Measurements from ENCODE around the gene NRP1. TPM values are rescaled to one million over a fixed set of nuclear protein-coding genes. Genes with fewer than 3 reads are reported as not detected.

The NRP1 gene
- total RNA-seq, 1 donor from 2014 or later: not detected

- TF ChIP-seq, protein P1, sequence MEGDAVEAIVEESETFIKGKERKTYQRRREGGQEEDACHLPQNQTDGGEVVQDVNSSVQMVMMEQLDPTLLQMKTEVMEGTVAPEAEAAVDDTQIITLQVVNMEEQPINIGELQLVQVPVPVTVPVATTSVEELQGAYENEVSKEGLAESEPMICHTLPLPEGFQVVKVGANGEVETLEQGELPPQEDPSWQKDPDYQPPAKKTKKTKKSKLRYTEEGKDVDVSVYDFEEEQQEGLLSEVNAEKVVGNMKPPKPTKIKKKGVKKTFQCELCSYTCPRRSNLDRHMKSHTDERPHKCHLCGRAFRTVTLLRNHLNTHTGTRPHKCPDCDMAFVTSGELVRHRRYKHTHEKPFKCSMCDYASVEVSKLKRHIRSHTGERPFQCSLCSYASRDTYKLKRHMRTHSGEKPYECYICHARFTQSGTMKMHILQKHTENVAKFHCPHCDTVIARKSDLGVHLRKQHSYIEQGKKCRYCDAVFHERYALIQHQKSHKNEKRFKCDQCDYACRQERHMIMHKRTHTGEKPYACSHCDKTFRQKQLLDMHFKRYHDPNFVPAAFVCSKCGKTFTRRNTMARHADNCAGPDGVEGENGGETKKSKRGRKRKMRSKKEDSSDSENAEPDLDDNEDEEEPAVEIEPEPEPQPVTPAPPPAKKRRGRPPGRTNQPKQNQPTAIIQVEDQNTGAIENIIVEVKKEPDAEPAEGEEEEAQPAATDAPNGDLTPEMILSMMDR (IDR thresholded peaks at IDR 0.05): no peak
- Mint-ChIP-seq H3K4me1 (peaks cover 2% of the 10 kb centered on the region), H3K36me3 (ENCODE audit: low read depth) (no peaks in the 10 kb centered on the region), H3K27me3 (peaks cover 15% of the 10 kb centered on the region), H3K4me3 (no peak overlapping the region), H3K27ac (no peak overlapping the region), H3K9me3 (no peaks in the 10 kb centered on the region)
- CTCF ChIA-PET: no interaction called here
- DNase-seq (no peak), ATAC-seq (ENCODE audit: low read depth) (no peak)
- POLR2A ChIA-PET: no interaction called here
- intact Hi-C loops (cut with micrococcal nuclease): no loop called here
These were observed 144.1 kb downstream of the NRP1 start for GRCh38 chr10:33190406-33190805.

DNA sequence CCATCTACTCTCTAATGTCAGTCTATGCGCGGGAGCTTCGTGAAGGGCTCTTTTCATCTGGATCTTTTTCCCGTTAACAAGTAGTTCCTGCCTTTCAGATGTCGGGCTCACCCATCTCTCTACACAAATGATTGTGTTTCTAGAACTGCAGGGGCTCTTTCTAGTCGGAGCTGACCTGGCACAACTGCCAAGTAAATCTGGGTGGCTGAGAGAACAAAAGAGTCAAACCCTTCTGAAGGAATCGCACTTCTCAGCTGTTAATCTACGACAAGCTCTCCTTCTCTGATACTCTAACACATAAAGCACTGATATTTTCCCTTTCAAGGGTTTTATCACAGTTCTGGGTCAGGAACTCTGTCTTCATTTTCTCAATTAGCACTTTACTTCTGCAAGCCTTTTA is 144.7 kb downstream of the NRP1 start:
- intact Hi-C loops (cut with micrococcal nuclease): no loop called here
- peaks cover 2% of the 10 kb centered on the region for H3K4me1 Mint-ChIP-seq
- POLR2A ChIA-PET: no interaction called here
- CTCF ChIA-PET: no interaction called here
- ATAC-seq (ENCODE audit: low read depth) (no peak), DNase-seq (no peak)
- H3K36me3 Mint-ChIP-seq (ENCODE audit: low read depth): no peaks in the 10 kb centered on the region
- no peaks in the 10 kb centered on the region for H3K9me3 Mint-ChIP-seq
- TF ChIP-seq, protein P1 (IDR thresholded peaks at IDR 0.05): no peak
- H3K27ac Mint-ChIP-seq: no peak overlapping the region
- no peak overlapping the region for H3K4me3 Mint-ChIP-seq
- H3K27me3 Mint-ChIP-seq: peaks cover 15% of the 10 kb centered on the region

GRCh38 chr10:33189363-33189762 is 145.1 kb downstream of the NRP1 start:
- TF ChIP-seq, protein P1 (IDR thresholded peaks at IDR 0.05): no peak
- peaks cover 12% of the 10 kb centered on the region for H3K27me3 Mint-ChIP-seq
- no peak overlapping the region for H3K27ac Mint-ChIP-seq
- POLR2A ChIA-PET: no interaction called here
- CTCF ChIA-PET: no interaction called here
- intact Hi-C loops (cut with micrococcal nuclease): no loop called here
- H3K36me3 Mint-ChIP-seq (ENCODE audit: low read depth): no peaks in the 10 kb centered on the region
- DNase-seq (no peak), ATAC-seq (ENCODE audit: low read depth) (no peak)
- no peak overlapping the region for H3K4me3 Mint-ChIP-seq
- H3K9me3 Mint-ChIP-seq: no peaks in the 10 kb centered on the region
- peaks cover 2% of the 10 kb centered on the region for H3K4me1 Mint-ChIP-seq

GRCh38 chr10:33187427-33187999 is 147.0 kb downstream of the NRP1 start:
- Mint-ChIP-seq H3K9me3 (no peaks in the 10 kb centered on the region), H3K4me3 (no peak overlapping the region), H3K4me1 (no peaks in the 10 kb centered on the region), H3K27ac (no peak overlapping the region), H3K27me3 (peaks cover 12% of the 10 kb centered on the region), H3K36me3 (ENCODE audit: low read depth) (no peaks in the 10 kb centered on the region)
- TF ChIP-seq, protein P1 (IDR thresholded peaks at IDR 0.05): no peak
- CTCF ChIA-PET: no interaction called here
- POLR2A ChIA-PET: no interaction called here
- DNase-seq (no peak), ATAC-seq (ENCODE audit: low read depth) (no peak)
- intact Hi-C loops (cut with micrococcal nuclease): no loop called here

- ChIA-PET POLR2A (no interaction called here), CTCF (no interaction called here)
- no peak overlapping the region for H3K27ac Mint-ChIP-seq
- intact Hi-C loops (cut with micrococcal nuclease): no loop called here
- no peaks in the 10 kb centered on the region for H3K36me3 Mint-ChIP-seq (ENCODE audit: low read depth)
- no peaks in the 10 kb centered on the region for H3K9me3 Mint-ChIP-seq
- ATAC-seq (ENCODE audit: low read depth) (no peak), DNase-seq (no peak)
- TF ChIP-seq, protein P1 (IDR thresholded peaks at IDR 0.05): no peak
- H3K4me3 Mint-ChIP-seq: no peak overlapping the region
- no peaks in the 10 kb centered on the region for H3K4me1 Mint-ChIP-seq
- H3K27me3 Mint-ChIP-seq: peaks cover 8% of the 10 kb centered on the region
These were observed 148.3 kb downstream of the NRP1 start for GRCh38 chr10:33186150-33186549.
